H7 (cell line): ENCODE results near the gene MAP3K7. TPM values are rescaled to one million over a fixed set of nuclear protein-coding genes. Genes with fewer than 3 reads are reported as not detected.
"Not testable (repeated sequence)": the region's sequence is repeated elsewhere in the genome, so short reads cannot be mapped to it uniquely, and the experiment has no call there.

Experiments
- DNase-seq: peaks from one replicate; pipeline ENCODE4 v3.0.0; 2012
- H3K27me3 ChIP-seq: 2 replicates; pipeline ENCODE4 v1.6.0; 2011; ENCODE audit warnings: mild to moderate bottlenecking, low read length; ENCODE audit not compliant: control insufficient read depth, insufficient read depth
- H3K36me3 ChIP-seq: replicated peaks from 2 replicates; pipeline ENCODE4 v1.5.1; 2011; ENCODE audit warnings: low read length; ENCODE audit not compliant: control insufficient read depth, insufficient read depth
- H3K4me3 ChIP-seq: 2 replicates; pipeline ENCODE4 v1.5.1; 2011; ENCODE audit warnings: low read depth, mild to moderate bottlenecking, control low read depth, low read length, moderate library complexity; ENCODE audit not compliant: insufficient read depth
- total RNA-seq: library from RNA; depleted of rRNA; stranded (reverse); fragments of >200 nt; shearing (Covaris generic); gene quantifications from 2 replicates; pipeline ENCODE4 v1.2.3, GENCODE V29; 2014

MAP3K7 gene
- total RNA-seq, 1 experiment from 2014 or later, result 35.2 TPM

DNA sequence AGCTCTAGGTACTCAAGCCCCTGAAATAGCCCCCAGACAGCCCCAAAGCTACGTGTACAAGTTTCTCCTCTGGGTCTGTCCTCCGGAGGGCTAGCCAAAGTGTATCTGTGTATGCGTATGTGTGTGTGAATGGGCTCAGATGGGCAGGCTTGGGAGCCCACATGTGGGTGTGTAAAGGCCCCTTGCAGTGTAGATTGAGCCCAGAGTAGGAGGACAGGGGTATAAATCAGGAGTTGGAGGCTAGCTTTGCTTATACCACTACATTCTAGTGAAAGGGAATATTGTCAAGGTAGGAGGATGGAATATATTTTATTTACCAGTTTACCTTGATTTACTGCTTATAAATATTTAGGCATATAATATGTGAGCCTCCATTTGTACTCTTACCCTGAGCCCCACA is 9.0 kb upstream of the MAP3K7 start:
- Histone ChIP-seq H3K4me3 (no peak overlapping the region), H3K27me3 (no peaks in the 10 kb centered on the region)
- DNase-seq, result no peak

DNA sequence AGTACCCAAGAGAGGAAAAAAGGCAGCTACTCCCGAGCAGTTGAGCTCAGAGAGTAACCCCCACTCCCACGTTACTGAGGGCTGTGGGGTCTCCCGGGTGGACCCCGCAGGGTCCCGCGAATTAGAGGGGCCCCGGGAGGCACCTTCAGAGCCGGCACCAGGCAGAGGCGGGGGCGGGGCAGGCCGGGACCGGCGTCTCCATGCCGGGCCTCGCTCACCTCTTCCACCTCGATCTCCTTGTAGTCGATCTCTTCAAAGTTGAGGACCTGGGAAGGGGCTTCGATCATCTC is 381 bp downstream of the MAP3K7 start:
- Histone ChIP-seq H3K4me3 (peak overlapping the region; percentile 96), H3K27me3 (peaks cover 2% of the 10 kb centered on the region; the same call in 1 of the 2 replicates), H3K36me3 (no peaks in the 10 kb centered on the region)
- DNase-seq, result no peak

More for the DNA sequence above, 9.0 kb upstream of the MAP3K7 start:
- H3K36me3 ChIP-seq, result no peaks in the 10 kb centered on the region

DNA sequence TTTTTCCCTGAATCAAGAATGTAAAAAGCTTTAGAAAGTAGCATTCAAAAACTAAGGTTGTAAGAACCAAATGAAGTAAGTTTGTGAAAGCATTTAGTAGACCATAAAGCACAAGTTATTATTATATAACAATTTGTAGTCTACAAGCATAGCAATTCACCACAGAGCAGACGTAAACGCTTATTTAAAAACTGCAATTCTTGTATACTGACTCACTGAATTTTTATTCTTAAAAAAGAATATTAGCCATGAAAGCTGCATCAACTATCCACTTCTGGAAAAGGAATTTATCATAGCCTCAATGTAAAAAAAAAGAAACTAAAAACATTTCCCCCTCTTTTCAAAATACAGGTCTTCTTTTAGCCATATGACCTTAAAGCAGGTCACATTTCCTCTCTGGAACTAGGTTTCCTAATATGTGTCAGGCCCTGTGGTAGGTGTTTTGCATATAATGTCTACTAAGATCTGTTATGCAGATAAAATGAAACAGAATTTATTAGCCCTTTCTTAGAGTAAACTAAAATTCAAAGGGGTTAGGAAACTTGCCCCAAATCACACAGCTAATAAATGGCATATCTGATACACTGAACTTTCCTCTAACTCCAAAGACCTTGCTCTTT is 2.1 kb downstream of the MAP3K7 start:
- Histone ChIP-seq H3K27me3 (peaks cover 2% of the 10 kb centered on the region; the same call in 1 of the 2 replicates), H3K36me3 (no peaks in the 10 kb centered on the region), H3K4me3 (no peak overlapping the region; the same call in 1 of the 2 replicates)
- DNase-seq, result no peak

DNA sequence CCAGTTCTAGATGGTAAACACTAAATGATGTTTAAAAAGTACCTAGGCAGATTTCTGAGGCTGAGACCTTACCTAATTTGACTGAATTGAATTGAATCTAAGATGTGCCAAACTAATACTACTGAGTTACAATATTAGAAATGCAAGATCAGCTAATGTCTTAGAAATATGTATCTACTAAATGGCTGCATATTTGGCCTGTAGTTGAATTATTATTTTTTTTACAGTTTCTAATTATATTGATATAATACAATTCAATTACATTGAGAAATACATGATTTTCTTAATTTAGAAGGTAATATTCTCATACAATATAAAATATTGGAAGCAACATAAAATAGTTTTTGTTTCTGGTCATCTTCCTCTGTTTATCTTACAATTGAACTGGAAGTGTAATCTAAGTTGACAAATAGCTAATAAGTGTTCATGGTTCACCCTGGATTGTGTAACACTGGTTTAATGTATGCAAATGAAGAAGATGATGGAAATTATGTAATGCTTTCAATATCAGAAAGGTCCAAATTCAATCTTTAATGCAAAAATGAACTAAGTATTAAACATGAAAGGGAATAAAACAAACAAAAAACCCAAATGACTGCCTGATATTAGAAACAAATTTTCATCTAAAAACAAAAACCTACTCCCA is 2.9 kb downstream of the MAP3K7 start:
- Histone ChIP-seq H3K27me3 (no peaks in the 10 kb centered on the region), H3K36me3 (no peaks in the 10 kb centered on the region), H3K4me3 (no peak overlapping the region)
- no peak for DNase-seq

DNA sequence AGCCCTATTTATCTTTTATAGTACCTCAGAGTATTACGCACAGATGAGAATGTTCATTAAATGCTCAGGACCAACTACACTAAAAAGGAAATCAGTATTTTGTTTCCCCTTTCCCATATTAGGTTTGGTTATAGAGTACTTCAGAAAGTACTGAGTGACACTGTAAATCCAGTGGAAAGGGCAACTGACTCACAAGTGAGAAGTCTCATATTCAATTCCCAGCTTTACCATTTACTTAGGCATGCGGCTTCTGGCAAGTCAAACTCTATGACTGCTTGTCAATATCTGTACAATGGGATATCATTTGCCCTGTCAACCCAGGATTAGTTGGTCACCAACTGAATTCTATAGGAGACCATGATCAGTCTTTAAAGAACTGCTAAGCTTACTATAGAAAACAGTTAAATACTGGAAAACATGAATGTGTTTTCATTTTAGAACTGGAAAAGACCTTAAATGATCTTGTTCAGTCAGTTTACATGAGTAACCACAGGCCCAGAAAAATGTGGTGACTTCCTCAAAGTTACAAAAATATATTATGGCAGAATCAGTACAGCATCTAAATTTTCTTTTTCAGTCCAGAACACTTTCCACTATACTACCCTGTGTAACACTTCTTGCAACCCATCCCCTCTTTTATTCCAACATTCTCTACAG is 3.6 kb downstream of the MAP3K7 start:
- H3K4me3 ChIP-seq, result no peak overlapping the region
- no peak for DNase-seq
- H3K27me3 ChIP-seq, result no peaks in the 10 kb centered on the region
- no peaks in the 10 kb centered on the region for H3K36me3 ChIP-seq

DNA sequence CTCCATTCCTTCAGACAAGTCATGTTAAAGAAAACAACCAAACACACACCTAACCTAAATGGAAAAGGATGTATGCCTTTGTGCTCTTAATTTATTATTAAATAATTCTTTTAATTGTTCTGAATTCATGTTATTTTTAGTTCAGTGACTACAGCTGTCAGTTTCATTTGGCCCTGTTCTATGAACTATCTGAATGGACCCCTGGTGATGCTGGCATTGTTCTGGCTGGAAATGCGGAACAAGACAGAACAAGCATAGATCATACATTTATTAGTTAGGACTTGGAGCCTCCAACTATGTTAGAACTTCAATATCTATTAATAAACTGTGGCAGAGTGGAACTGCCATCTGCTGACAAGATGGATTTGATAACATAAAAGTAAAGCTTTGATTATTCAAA is 5.7 kb downstream of the MAP3K7 start:
- no peak overlapping the region for H3K4me3 ChIP-seq
- no peaks in the 10 kb centered on the region for H3K36me3 ChIP-seq
- H3K27me3 ChIP-seq, result no peaks in the 10 kb centered on the region
- DNase-seq, result no peak

DNA sequence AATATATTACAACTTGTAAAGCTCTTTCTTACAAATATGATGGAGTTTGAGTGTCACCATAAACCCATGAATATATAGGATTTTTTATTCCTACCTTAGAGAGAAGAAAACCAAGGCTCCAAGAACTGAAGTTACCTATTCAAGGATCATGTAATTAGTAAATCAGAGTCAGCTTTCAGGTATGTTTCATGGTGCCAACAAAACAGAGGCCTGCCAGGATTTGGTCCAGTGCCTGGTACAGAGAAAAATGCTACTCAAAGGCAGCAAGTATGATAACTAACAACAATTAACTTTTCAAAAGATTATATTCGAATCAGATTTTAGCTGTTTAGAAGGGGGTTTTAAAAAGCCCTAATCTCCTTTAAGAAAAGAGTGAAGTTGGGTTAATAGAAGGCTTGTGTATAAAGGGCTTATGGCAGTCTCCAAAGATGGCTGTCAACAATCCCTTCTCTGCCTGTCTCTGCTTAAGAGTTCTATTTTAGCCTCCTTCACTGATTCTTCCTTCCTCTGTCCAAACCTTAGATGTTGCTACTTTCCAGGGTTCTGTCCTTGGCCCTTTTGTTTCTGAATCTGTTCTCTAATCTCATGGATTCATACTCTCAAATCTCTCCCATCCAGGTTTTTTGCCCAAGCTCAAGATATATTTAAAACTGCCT is 7.8 kb downstream of the MAP3K7 start:
- DNase-seq, result no peak
- H3K36me3 ChIP-seq, result no peaks in the 10 kb centered on the region
- H3K4me3 ChIP-seq, result no peak overlapping the region
- H3K27me3 ChIP-seq, result no peaks in the 10 kb centered on the region

DNA sequence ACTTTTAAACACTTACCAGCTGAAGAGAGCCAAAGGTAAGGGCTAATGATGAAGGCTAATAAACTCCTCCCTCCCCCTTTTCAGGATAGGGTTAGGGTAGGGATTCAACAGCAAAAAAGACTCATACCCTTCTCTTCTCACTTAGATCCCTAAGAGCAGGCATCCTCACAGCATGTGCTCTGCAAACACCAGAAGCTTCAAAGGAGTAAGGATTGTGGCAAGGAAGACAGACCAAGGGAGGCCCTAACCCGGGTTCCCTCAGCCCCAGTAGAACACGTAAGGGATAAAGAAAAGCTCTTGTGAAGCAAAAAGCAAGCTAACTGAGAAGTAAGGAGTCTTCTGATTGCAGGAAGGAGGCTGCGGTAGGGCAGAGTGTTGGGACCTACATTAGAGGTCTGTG is 11.6 kb downstream of the MAP3K7 start:
- H3K36me3 ChIP-seq, result no peaks in the 10 kb centered on the region; the same call in none of the 2 replicates
- peak; percentile 11 for DNase-seq
- no peaks in the 10 kb centered on the region for H3K27me3 ChIP-seq
- H3K4me3 ChIP-seq, result no peak overlapping the region

DNA sequence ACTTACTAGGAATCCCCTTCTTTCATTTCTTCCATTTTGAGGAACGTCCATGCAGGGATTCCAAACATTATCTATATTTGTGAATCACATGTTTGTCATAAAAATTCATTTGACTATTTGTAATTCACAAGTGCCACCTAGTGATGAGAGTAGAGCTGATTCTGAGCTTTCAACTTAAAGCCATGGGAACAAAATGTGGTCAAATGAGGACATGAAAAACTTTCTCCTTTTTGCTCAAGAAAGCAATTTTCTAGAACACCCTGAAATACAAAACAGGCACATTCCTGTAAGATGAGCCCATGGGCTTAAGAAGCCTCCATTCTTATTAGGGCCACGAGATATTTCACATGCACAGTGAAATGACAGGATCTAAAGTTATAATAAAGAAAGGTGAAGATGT is 12.3 kb downstream of the MAP3K7 start:
- no peak overlapping the region for H3K4me3 ChIP-seq
- H3K27me3 ChIP-seq, result no peaks in the 10 kb centered on the region
- DNase-seq, result no peak
- no peaks in the 10 kb centered on the region; the same call in none of the 2 replicates for H3K36me3 ChIP-seq

DNA sequence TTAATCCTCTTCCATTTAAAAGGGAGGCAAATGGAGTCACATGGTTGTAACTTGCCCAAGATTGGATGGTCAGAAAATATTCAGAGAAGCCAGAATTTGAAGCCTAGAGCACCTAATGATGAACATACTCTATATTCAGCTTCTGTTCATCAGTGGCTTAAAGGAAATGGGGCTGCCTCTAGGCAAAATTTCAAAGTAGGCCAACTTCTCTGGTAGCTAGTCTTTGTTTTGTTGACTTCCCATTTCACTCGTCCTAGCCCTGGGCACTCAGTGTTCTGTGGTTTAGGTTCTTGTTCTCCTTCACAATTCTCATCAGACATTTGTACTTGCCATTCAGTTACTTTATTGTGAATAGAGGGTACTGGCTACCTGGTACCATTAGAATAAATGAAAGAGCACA is 13.2 kb downstream of the MAP3K7 start:
- no peak for DNase-seq
- Histone ChIP-seq H3K27me3 (no peaks in the 10 kb centered on the region), H3K4me3 (no peak overlapping the region), H3K36me3 (no peaks in the 10 kb centered on the region; the same call in none of the 2 replicates)

DNA sequence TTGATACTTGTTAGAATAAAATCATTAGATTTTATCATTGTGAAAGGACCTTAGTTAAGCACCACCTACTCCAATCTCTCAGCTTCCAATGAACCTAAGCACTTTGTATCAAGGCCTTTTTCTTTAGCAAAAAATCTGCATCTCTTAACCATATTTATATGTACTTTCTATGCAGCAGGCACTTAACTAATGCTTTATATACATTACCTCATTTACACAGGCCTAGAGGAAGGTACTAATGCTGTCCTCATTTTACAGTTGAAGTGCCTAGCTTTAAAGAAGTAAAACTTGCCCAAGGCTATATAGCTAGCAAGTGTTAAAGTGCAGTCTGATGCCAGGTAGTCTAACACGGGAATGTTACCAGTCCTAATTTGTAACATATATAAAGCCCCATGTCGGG is 14.0 kb downstream of the MAP3K7 start:
- Histone ChIP-seq H3K4me3 (no peak overlapping the region), H3K36me3 (no peaks in the 10 kb centered on the region; the same call in none of the 2 replicates), H3K27me3 (no peaks in the 10 kb centered on the region)
- no peak for DNase-seq

DNA sequence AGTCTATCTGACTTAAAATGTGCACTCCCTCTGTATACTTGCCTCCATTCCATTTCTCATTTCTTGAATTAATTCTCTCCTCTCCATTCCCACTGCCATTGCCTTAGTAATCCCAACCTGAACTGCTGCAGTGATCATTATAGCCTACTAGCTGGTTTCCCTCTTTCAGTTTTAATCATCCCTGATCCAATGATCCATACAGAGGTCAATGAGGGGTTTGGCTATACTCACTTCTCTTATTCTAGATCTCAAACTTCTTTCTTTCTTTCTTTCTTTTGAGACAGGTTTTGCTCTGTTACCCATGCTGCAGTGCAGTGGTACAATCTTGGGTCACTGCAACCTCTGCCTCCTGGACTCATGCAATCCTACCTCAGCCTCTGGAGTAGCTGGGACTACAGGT is 17.6 kb downstream of the MAP3K7 start:
- no peak for DNase-seq
- no peak overlapping the region for H3K4me3 ChIP-seq

DNA sequence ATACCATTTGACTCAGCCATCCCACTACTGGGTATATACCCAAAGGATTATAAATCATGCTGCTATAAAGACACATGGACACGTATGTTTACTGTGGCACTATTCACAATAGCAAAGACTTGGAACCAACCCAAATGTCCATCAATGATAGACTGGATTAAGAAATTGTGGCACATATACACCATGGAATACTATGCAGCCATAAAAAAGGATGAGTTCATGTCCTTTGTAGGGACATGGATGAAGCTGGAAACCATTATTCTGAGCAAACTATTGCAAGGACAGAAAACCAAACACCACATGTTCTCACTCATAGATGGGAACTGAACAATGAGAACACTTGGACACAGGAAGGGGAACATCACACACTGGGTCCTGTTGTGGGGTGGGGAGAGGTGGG is 19.2 kb downstream of the MAP3K7 start:
- H3K4me3 ChIP-seq, DNase-seq, H3K27me3 ChIP-seq, H3K36me3 ChIP-seq: not testable (repeated sequence)

More for the DNA sequence above, 17.6 kb downstream of the MAP3K7 start:
- Histone ChIP-seq H3K27me3 (no peaks in the 10 kb centered on the region), H3K36me3 (no peaks in the 10 kb centered on the region; the same call in none of the 2 replicates)

DNA sequence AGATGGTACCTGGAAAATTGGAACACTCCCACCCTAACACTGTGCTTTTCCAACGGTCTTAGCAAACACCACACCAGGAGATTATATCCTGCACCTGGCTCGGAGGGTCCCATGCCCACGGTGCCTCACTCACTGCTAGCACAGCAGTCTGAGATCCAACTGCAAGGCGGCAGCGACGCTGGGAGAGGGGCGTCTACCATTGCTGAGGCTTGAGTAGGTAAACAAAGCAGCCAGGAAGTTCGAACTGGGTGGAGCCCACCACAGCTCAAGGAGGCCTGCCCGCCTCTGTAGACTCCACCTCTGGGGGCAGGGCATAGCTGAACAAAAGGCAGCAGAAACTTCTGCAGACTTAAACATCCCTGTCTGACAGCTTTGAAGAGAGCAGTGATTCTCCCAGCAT is 24.5 kb downstream of the MAP3K7 start:
- H3K4me3 ChIP-seq, DNase-seq, H3K36me3 ChIP-seq, H3K27me3 ChIP-seq: not testable (repeated sequence)

DNA sequence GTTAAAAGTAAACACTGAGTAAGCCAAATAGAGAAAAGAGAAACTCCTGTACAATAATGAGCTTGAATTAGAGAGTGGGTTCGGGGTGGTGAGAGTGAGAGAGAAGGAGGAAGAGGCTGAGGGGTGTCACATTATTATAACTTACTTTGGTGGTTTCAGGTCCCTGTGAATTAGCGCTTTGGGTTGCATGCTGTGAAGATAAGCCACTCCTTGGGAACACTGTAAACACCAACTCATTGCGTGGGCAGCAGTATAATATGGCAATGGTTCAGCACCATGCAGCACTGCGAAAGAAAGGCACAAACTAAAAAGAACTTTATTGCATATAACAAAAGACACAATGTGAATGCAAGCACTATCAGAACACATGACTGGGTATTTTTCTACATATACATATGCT is 26.9 kb downstream of the MAP3K7 start:
- no peak for DNase-seq
- Histone ChIP-seq H3K4me3 (no peak overlapping the region), H3K36me3 (peaks cover 13% of the 10 kb centered on the region), H3K27me3 (no peaks in the 10 kb centered on the region)
